Measurements from ENCODE around the gene CLCF1.
A peak's percentile ranks its signal among the peaks of the same experiment; 100 is the strongest.
"Not testable (repeated sequence)": the region's sequence is repeated elsewhere in the genome, so short reads cannot be mapped to it uniquely, and the experiment has no call there.

The CLCF1 gene

GRCh38 chr11:67408437-67409200, 35.2 kb upstream of the CLCF1 start:
- no peak for DNase-seq

GRCh38 chr11:67407688-67408163, 34.3 kb upstream of the CLCF1 start:
- DNase-seq = no peak

- no peak for DNase-seq
These were observed 33.7 kb upstream of the CLCF1 start for GRCh38 chr11:67406969-67407687.

GRCh38 chr11:67406420-67406968, 33.1 kb upstream of the CLCF1 start:
- no peak for DNase-seq

GRCh38 chr11:67405688-67406339, 32.4 kb upstream of the CLCF1 start:
- DNase-seq = no peak

- DNase-seq = no peak
These were observed 31.8 kb upstream of the CLCF1 start for GRCh38 chr11:67405196-67405567.

- no peak for DNase-seq
These were observed 31.3 kb upstream of the CLCF1 start for GRCh38 chr11:67404515-67405195.

- not testable (repeated sequence) for DNase-seq
These were observed 29.7 kb upstream of the CLCF1 start for GRCh38 chr11:67403085-67403484.

- DNase-seq = not testable (repeated sequence)
These were observed 28.9 kb upstream of the CLCF1 start for GRCh38 chr11:67402192-67402839.

- DNase-seq = peak; percentile 92 to 96
These were observed 28.2 kb upstream of the CLCF1 start, which contains the start of gene PPP1CA for GRCh38 chr11:67401495-67402191. Gene PPP1CA, minus strand, starts transcription at chr11:67401858. Its CDS starts 76 bp downstream, at chr11:67401782.

- no peak for DNase-seq
These were observed 27.6 kb upstream of the CLCF1 start for GRCh38 chr11:67400942-67401494.

GRCh38 chr11:67400251-67400941, 27.0 kb upstream of the CLCF1 start:
- no peak for DNase-seq

GRCh38 chr11:67398661-67399563, 25.5 kb upstream of the CLCF1 start:
- no peak for DNase-seq

GRCh38 chr11:67397986-67398660, 24.7 kb upstream of the CLCF1 start:
- no peak for DNase-seq

- no peak for DNase-seq
These were observed 24.1 kb upstream of the CLCF1 start for GRCh38 chr11:67397536-67397935.

GRCh38 chr11:67396587-67397389, 23.4 kb upstream of the CLCF1 start:
- DNase-seq = no peak

GRCh38 chr11:67396259-67396581, 22.8 kb upstream of the CLCF1 start:
- no peak for DNase-seq
